Measurements from ENCODE around the gene KRTAP9-1.
"Not testable (repeated sequence)": the region's sequence is repeated elsewhere in the genome, so short reads cannot be mapped to it uniquely, and the experiment has no call there.

The KRTAP9-1 gene

GRCh38 chr17:41178843-41179616 lies 10.7 kb upstream of the KRTAP9-1 start:
- DNase-seq (ENCODE audit: low read depth in 1 of 2, low spot score in 1 of 2): no peak

GRCh38 chr17:41184480-41184961 lies 5.2 kb upstream of the KRTAP9-1 start, which contains the start of gene KRTAP4-1:
KRTAP4-1 (minus strand) TSS chr17:41184911; CDS start chr17:41184854, 57 bp downstream.
- DNase-seq (ENCODE audit: low read depth in 1 of 2, low spot score in 1 of 2): no peak

- DNase-seq (ENCODE audit: low read depth in 1 of 2, low spot score in 1 of 2): no peak
Observed at GRCh38 chr17:41185001-41185400, 4.7 kb upstream of the KRTAP9-1 start.

GRCh38 chr17:41186872-41187271 lies 2.8 kb upstream of the KRTAP9-1 start:
- no peak for DNase-seq (ENCODE audit: low read depth in 1 of 2, low spot score in 1 of 2)

- no peak for DNase-seq (ENCODE audit: low read depth in 1 of 2, low spot score in 1 of 2)
Observed at GRCh38 chr17:41190328-41190727, 641 bp downstream of the KRTAP9-1 start.

GRCh38 chr17:41196068-41196467 lies 6.4 kb downstream of the KRTAP9-1 start:
- DNase-seq (ENCODE audit: low read depth in 1 of 2, low spot score in 1 of 2): no peak

- no peak for DNase-seq (ENCODE audit: low read depth in 1 of 2, low spot score in 1 of 2)
Observed at GRCh38 chr17:41199421-41200078, 9.9 kb downstream of the KRTAP9-1 start.

- DNase-seq (ENCODE audit: low read depth in 1 of 2, low spot score in 1 of 2): no peak
Observed at GRCh38 chr17:41211845-41212466, 22.3 kb downstream of the KRTAP9-1 start.

- DNase-seq (ENCODE audit: low read depth in 1 of 2, low spot score in 1 of 2): no peak
Observed at GRCh38 chr17:41212524-41213169, 23.0 kb downstream of the KRTAP9-1 start.

GRCh38 chr17:41215681-41216080 lies 26.0 kb downstream of the KRTAP9-1 start:
- no peak for DNase-seq (ENCODE audit: low read depth in 1 of 2, low spot score in 1 of 2)

GRCh38 chr17:41223821-41224220 lies 34.1 kb downstream of the KRTAP9-1 start:
- DNase-seq (ENCODE audit: low read depth in 1 of 2, low spot score in 1 of 2): no peak

GRCh38 chr17:41226051-41226450 lies 36.4 kb downstream of the KRTAP9-1 start:
- no peak for DNase-seq (ENCODE audit: low read depth in 1 of 2, low spot score in 1 of 2)

- not testable (repeated sequence) for DNase-seq (ENCODE audit: low read depth in 1 of 2, low spot score in 1 of 2)
Observed at GRCh38 chr17:41226598-41227095, 37.0 kb downstream of the KRTAP9-1 start, which contains the start of gene KRTAP9-2. KRTAP9-2 (plus strand) TSS chr17:41226648; CDS start chr17:41226655, 7 bp downstream.

GRCh38 chr17:41230094-41230493 lies 40.4 kb downstream of the KRTAP9-1 start:
- DNase-seq (ENCODE audit: low read depth in 1 of 2, low spot score in 1 of 2): no peak

- DNase-seq (ENCODE audit: low read depth in 1 of 2, low spot score in 1 of 2): no peak
Observed at GRCh38 chr17:41231731-41232130, 42.0 kb downstream of the KRTAP9-1 start.

- DNase-seq (ENCODE audit: low read depth in 1 of 2, low spot score in 1 of 2): not testable (repeated sequence)
Observed at GRCh38 chr17:41232399-41233105, 42.9 kb downstream of the KRTAP9-1 start, which contains the start of gene KRTAP9-3. KRTAP9-3 (plus strand) TSS chr17:41232449; CDS start chr17:41232502, 53 bp downstream.

- DNase-seq (ENCODE audit: low read depth in 1 of 2, low spot score in 1 of 2): not testable (repeated sequence)
Observed at GRCh38 chr17:41237116-41237515, 47.4 kb downstream of the KRTAP9-1 start.

GRCh38 chr17:41237949-41238437 lies 48.3 kb downstream of the KRTAP9-1 start, which contains the start of gene KRTAP9-8:
KRTAP9-8 (plus strand) TSS chr17:41237999; CDS start chr17:41238052, 53 bp downstream.
- DNase-seq (ENCODE audit: low read depth in 1 of 2, low spot score in 1 of 2): not testable (repeated sequence)

Measured in activated T-helper 1 cell treated with anti-CD3 and anti-CD28 coated beads, Interleukin-2, amount 50 U/mL, for 16 hours (primary cell).